HL-60 (cell line): ENCODE measurements around the gene GBP5.

Experiments
- CTCF ChIP-seq: IDR thresholded peaks from one replicate; pipeline ENCODE4 v1.5.1; 2011; ENCODE audit warnings: low read length, control low read depth, inconsistent platforms; ENCODE audit not compliant: insufficient read depth
- POLR2AphosphoS5 ChIP-seq: IDR thresholded peaks from 2 replicates; pipeline ENCODE4 v1.6.1; 2012; ENCODE audit warnings: low read depth
- REST ChIP-seq: IDR thresholded peaks from 2 replicates; pipeline ENCODE4 v1.6.1; 2012; ENCODE audit warnings: low read depth; ENCODE audit not compliant: insufficient replicate concordance

GRCh38 chr1:89304572-89305230 lies 32.0 kb upstream of the GBP5 start:
- no peak for TF ChIP-seq CTCF
- no peak for TF ChIP-seq REST
- no peak for TF ChIP-seq POLR2AphosphoS5
